ACHN (cell line): ENCODE data around the gene KLHDC9.
"Not testable (repeated sequence)": the region's sequence is repeated elsewhere in the genome, so short reads cannot be mapped to it uniquely, and the experiment has no call there.

Experiments
- DNase-seq: peaks from one replicate; pipeline ENCODE4 v3.0.0-alpha.2; 2015
- in situ Hi-C: cut with HindIII; loops from 2 replicates; pipeline ENCODE4 v1.10.0; 2017; ENCODE audit warnings: low sequenced_read_pairs, low pct_ligation_motif_present, low pct_unique_long_range_greater_than_20kb

The KLHDC9 gene, protein sequence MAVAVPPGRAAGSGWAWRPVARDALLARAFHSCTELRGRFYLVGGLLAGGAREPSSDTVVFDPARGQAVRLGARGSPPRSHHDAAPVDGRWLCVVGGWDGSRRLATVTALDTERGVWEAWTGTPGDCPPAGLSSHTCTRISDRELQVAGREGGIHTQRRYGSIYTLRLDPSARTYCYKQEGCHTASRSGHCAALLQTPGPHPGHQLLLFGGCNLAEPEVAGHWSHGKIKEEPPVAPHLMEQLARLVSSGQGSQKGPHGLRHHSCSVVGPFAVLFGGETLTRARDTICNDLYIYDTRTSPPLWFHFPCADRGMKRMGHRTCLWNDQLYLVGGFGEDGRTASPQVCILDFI

DNA sequence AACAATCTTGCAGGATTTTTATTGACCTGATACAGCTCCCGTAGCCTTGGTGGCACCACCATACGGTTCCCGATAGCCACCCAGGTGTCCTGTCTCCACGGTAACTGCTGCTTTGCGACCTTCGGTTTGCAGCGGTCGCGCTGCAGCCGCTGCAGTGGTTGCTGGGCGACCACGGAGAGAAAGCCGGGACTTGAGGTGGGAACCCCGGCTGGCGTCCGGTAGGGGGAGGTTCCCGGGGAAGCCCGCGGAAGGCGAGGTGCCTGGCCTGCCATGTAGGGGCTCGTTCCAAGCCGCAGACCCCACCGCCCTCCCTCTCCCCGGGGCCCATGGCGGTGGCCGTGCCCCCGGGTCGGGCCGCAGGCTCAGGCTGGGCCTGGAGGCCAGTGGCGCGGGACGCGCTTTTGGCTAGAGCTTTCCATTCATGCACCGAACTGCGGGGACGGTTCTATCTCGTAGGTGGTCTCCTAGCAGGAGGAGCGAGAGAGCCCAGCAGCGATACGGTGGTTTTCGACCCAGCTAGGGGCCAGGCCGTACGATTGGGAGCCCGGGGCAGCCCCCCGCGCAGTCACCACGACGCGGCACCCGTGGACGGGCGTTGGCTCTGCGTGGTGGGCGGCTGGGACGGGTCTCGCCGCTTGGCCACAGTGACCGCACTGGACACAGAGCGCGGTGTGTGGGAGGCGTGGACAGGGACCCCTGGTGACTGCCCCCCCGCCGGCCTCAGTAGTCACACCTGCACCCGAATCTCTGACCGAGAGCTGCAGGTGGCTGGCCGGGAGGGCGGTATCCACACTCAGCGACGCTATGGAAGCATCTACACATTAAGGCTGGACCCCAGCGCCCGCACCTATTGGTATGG, at the start of gene KLHDC9:
Gene KLHDC9, plus strand, starts transcription at position 152 of the 859 bp plus-strand sequence. Its CDS starts 175 bp downstream, at position 327.
- DNase-seq: peak; percentile 89
- in situ Hi-C loops: no loop called here

DNA sequence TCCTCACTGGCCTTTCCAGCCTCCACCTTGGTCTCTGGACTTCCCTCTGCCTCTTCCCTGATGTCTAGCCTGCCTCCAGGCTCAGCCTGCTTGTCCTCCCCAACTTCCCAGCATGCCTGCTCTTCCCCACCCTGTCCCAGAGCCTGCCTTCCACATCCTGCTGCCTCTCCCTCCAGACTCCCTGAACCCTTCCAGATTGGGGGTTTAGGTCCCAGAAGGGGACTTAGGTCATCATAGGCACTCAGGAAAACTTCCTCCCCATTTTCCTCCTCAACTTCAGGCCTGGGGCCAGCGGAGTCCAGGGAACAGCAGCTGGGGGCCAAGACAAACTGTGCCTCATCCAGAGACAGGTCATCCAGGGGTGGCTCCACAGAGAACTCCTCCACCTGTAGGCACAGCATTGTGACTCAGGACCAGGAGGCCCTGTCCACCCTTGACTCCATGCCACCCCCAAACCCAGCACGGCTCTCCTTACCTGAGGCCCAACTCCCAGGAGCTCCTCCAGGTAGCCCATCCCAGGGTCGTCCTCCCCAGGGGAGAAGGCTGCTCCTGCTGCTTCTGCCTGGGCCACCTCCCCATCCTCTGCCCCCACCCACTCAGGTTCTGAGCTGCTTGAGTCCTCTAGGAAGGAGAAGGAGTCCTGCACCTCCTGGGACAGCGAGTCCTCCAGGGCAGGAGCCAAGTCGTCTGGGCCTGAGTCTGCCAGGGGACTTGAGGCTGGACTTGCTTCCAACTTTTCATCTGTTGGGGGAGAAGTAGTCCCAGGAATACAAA, 49.0 kb upstream of the KLHDC9 start:
- DNase-seq: no peak
- in situ Hi-C loops: no loop called here

DNA sequence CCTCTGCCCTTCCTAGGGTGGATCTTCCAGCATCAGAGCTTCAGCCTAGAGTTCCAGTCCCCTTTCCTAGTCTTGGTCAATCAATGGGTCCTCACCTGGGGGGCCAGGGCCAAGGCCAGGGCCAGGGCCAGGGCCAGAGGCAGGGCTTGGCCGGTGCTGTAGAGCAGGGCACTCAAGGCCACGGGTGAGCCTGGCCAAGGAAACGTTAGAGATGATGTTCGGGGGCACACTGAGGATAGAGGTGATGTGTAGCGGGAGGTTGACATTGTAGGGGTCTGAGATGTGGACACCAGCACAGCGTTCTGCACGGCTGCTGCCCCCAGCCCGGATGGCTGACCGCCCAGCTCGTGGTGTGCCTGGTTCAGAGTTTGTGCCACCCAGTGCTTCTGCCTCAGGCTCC, 46.9 kb upstream of the KLHDC9 start:
- no peak for DNase-seq
- in situ Hi-C loops: no loop called here

DNA sequence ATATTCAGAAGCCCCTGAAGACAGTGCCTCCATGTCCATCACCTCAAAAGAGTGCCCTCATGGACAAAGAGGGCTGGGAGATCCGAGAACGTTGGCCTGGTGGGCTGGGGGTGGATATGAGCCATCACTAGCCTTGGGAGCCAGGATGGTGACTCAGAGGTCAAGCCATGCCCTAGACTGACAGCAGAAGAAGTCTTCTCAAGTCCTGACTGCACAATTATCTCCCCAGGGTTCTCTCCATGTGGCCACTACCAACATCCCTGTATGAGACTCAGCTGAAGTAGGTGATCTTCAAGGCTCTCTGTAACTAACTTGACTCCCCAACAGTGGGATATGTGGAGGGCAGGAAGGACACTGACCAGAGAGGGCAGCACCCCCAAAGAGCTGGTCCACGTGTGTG, 45.3 kb upstream of the KLHDC9 start:
- DNase-seq: no peak
- in situ Hi-C loops: no loop called here

DNA sequence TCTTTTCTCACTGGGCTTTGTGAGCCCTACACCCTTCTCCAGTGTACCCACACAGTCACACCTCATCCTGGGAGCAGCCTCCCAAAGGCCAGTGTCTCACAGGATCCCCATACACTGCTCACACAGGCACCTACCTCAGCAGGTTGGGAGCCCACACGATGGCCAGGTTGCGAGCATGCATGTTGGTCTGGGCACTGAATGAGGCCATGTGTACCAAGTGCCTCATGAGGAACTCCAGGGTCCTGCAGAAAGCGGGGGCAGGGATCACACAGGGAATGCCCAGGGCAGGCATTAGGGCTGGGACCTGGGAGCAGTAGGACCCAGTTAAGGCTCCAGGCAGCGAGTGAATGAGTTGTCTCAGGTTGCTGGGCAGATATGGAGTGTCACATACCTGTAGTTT, 43.9 kb upstream of the KLHDC9 start:
- no peak for DNase-seq
- in situ Hi-C loops: no loop called here

DNA sequence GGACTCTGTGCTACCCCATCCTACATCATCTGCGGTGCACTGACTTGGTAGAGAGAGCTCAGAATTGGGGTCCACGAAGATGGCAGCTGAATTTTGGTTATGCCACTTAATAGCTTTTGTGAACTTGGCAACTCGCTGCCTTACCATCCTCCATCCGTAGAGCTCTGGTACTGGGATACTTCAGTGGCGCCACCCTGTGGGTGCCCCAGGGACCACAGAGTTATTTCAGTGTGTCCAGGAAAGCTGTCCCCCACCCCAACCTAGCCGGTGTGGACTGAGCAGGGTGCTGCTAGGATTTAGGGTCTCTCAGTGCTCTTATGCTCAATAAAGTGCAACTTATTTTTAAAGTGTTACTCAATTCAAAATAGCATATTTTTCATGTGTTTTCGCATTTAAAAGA, 43.4 kb upstream of the KLHDC9 start:
- in situ Hi-C loops: no loop called here
- no peak for DNase-seq

DNA sequence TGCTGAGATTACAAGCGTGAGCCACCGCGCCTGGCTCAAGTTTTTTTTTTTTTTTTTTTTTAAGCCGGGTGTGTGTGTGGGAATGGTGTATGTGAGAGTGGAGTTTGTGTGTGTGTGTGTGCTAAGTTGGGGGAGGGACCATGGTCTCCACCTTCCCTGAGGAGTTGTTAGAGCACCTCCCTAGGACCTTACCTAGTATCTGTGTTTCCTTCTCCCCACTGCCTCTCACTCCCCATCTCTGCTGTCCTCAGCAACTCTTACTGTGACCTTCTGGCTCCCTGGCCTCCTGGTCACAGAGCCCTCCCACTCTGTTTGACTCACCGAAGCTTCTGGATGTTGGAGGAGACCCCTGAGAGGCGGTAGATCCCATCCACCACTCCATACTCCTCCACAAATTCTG, 38.9 kb upstream of the KLHDC9 start:
- in situ Hi-C loops: no loop called here
- no peak for DNase-seq

DNA sequence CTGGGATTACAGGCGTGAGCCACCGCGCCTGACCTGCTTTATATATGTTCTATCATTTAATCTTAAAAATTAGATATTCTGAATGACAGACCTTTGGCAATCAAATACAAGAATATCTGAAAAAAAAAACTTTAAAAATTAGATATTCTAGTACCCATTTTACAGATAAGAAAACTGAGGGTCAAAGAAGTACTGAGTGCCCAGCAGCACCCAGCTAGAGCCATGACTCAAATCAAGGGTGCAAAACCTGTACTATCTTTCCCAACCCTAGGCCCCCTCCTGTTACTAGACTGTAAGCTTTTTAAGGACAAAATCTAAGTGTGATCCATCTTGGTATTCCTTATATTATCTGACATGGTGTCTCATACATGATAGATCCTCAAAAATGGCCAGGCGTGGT, 36.7 kb upstream of the KLHDC9 start:
- in situ Hi-C loops: no loop called here
- DNase-seq: no peak

DNA sequence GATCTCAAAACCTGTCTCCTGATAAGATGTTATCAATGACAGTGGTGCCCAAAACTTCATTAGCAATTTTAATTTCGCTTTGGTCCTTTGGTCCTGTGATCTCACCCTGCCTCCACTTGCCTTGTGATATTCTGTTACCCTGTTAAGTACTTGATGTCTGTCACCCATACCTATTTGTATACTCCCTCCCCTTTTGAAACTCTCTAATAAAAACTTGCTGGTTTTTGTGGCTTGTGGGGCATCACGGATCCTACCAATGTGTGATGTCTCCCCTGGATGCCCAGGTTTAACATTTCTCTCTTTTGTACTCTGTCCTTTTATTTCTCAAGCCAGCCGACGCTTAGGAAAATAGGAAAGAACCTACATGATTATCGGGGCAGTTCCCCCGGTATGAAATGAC, 34.2 kb upstream of the KLHDC9 start:
- in situ Hi-C loops, DNase-seq: not testable (repeated sequence)

DNA sequence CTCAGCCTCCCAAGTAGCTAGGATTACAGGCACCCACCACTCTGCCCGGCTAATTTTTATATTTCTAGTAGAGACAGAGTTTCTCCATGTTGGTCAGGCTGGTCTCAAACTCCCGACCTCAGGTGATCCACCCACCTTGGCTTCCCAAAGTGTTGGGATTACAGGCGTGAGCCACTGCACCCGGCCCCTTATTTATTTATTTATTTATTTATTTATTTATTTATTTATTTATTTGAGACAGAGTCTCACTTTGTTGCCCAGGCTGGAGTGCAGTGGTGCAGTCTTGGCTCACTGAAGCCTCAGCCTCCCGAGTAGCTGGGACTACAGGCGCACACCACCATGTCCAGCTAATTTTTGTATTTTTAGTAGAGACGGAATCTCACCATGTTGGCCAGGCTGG, 32.5 kb upstream of the KLHDC9 start:
- in situ Hi-C loops, DNase-seq: not testable (repeated sequence)

DNA sequence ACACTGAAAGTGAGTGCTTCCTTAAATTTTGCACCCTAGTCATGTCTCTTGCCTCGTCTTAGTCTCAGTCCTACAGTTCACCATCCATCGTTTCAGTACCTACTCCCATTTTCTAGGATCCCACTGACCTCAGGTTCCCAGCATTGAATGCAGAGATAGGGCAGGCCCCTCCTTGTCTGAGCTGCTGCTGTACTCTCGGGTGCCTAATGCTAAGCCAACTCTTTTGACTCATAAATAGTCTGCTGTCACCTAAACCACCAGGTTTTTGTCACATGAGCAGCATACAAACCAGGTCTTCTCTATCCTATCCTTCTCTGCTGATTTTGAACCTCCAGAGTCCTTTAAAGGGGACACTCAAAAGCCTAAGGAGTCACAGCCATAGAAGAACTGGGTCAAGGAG, 31.5 kb upstream of the KLHDC9 start:
- in situ Hi-C loops: no loop called here
- DNase-seq: no peak

DNA sequence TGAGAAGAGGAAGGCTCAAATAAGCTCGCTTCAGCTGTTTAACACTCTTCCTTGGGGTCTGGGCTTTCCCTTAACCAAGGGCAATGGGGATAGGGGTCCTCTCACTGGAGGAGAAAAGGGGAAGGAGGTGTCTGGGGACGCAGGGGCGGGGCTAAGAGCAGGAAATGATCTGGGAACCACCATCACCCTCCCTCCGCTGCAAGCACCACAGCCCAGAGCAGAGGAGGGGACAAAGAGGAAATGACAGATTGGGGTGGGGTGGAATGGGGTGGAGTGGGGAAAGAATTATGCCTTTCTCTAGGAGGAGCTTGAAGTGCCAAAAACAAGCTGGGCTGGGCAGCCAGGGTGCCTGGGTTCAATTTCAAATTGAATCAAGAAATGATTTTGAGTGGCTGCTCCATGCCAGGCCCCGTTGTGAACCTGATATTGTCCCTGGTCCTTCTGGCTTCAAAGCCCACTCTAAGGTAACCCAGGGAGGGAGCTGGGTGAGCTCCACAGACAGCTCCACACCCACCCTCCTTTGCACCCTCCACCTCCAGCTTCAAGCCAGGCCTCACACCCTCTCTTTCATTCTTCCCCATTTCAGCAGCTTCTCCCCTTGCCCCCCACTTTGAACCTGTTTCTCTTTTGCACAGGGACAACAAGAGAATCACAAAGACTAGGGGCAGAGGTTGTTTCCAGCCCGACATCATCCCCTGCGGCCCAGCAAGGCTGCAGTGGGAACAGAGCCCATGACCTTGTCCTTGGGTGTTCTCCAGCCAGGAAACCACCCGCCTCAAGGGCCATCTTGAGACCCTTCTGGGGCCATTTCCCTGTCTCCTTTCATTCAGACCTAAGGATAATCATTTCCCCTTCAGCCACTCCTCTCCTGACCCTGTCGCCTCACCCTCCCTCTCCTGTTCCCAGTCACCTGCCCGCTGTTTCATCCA, 29.6 kb upstream of the KLHDC9 start:
- no peak for DNase-seq
- in situ Hi-C loops: no loop called here

DNA sequence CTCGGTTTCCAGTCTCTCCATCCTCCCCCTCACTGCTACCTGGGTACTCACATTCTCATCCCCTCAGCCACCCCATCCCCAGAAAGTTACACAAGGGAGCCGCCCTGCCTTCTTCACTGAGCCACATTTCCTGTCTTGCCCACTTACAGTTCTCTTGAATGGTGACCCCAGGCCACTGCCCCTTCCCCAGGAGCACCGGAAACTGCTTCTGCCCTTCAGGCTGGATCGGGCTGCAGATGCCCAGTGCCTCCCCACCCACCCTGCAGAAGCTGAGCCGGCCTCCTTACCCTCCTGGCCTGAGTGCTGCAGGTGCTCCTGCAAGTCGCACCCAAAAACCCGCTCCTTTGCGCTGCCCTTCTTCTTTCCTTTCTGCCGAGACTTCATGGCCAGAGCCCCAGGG, 28.9 kb upstream of the KLHDC9 start:
- in situ Hi-C loops: no loop called here
- DNase-seq: no peak

DNA sequence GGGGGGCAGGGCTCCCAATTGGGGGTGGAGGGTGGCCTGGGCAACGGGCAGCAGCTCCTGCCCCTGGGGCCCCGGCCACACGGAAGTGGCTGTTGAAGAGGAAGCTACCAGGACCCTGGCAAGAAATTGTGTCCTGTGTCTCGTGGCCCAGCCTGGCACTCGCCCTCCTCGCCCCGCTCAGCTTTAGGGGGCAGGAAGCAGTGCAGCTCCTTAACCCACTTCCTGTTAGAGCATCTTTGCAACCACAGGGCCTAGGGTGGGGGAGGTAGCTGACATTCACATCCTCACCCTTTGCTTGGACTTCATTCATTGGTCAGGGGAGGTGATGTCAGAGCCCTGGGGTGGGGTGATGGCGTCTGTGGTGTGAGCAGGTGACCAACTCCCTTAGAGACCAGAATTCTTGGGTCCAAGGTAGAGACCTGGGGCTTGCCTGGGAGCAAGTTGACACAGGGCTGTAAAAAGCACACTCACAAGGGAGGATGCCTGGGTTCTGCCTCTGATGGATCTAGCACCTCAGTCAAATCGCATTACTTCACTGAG, 28.4 kb upstream of the KLHDC9 start, which contains the start of gene ARHGAP30:
Gene ARHGAP30, minus strand, starts transcription at position 161 of the 540 bp plus-strand sequence. CDS start 267 bp downstream, outside the sequence.
- in situ Hi-C loops: no loop called here
- no peak for DNase-seq

DNA sequence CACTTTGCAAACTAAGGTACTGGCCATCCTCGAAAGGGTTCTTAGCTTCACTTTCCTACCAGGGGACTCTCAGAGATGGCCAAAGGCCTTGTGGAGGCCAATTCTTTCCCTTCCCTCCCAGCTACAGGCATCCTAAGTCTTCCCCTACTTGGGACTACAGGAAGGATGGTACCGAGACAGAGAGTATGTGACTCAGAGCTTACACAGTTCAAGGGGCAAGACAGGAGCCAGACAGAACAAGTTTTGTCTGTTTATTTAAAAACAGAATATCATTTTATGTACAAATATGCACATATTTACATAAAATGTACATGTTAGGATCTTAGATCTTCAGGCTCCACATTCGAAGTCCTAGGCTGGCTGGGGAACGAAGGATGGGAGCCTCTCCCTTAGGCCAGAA, 27.4 kb upstream of the KLHDC9 start:
- in situ Hi-C loops: no loop called here

DNA sequence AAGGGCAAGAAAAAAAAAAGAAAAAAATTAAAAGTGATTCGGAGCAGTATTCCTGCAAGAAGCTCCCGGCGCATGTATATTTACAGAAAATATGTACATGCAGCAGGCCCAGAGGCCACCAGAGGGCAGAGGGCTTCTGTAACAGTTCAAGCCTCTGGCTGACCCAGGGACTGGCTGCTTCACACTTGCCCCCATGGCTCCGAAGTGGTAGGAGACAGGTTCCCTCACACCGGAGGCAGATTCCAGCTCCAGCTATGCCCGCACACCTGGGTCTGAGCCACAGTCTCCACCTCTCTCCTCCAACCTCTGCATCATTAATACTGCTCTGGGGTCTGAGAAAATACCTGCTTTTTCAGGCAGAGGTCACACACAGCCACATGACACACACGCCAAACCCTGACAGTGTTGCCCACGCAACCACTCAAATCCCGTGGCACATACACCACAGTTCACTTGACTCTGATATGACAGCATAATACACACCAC, 26.2 kb upstream of the KLHDC9 start:
- peak; percentile 57 for DNase-seq
- in situ Hi-C loops: no loop called here

More for the DNA sequence above, 27.4 kb upstream of the KLHDC9 start:
- DNase-seq: no peak

DNA sequence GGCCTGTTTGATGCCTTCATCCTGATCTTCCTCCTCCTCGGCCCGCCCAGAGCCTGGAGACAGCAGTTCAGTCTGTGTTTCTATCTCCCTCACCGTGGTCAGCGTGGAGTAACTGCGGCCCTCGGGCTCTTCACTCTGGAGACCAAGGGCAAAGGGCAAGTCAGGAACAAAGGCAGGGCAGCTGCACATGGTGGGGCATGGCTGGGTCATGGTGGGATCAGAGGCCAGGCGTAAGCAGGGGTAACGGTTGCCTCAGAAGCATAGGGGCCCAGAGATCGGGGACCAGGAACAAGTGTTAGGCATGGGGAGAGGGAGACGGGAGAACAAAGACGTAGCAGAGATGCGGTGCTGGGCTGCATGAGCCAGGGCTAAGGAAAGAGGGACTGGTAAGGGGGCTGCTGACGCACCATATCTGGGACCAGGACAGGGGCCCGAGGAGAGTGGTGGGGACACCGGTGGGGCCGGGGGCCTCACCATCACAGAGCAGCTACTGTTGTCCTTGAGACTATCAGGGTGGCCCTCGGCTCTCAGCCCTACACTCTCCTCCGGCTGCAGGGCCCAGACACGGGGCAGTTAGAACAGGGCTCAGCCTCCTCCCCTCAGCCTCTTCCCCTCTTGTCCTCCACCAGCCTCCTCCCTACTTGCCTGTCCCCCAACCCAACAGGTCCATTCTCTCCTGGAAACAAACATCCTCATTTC, 25.3 kb upstream of the KLHDC9 start:
- DNase-seq: no peak
- in situ Hi-C loops: no loop called here
